GM12874 (cell line): ENCODE results near the gene TUBA8.

Experiments
- TF ChIP-seq, protein P1 (sequence below): IDR thresholded peaks from 2 replicates; pipeline ENCODE4 v1.5.1; 2011; ENCODE audit warnings: low read depth, mild to moderate bottlenecking, control low read depth, low read length, moderate library complexity; ENCODE audit not compliant: insufficient read depth

The TUBA8 gene

DNA sequence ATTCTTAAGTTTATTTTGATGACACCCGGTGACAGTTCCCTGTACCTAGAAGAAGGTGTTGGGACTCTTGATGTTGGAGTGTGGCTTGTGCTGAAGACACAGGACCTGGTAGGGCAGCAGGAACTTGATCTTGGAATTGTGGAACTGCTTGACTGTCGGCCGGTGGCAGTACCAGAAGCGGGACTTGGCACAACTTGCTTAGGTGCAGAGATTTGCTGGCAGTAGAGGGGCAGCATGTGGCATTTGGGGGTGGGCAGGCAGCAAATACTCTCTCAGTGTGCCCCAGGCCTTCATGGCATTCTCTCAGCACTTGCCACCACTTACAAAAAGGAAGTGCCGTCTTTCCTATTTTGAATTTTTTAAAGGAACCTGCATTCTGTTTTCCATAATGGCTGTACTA, 29.2 kb upstream of the TUBA8 start:
- TF ChIP-seq, protein P1, sequence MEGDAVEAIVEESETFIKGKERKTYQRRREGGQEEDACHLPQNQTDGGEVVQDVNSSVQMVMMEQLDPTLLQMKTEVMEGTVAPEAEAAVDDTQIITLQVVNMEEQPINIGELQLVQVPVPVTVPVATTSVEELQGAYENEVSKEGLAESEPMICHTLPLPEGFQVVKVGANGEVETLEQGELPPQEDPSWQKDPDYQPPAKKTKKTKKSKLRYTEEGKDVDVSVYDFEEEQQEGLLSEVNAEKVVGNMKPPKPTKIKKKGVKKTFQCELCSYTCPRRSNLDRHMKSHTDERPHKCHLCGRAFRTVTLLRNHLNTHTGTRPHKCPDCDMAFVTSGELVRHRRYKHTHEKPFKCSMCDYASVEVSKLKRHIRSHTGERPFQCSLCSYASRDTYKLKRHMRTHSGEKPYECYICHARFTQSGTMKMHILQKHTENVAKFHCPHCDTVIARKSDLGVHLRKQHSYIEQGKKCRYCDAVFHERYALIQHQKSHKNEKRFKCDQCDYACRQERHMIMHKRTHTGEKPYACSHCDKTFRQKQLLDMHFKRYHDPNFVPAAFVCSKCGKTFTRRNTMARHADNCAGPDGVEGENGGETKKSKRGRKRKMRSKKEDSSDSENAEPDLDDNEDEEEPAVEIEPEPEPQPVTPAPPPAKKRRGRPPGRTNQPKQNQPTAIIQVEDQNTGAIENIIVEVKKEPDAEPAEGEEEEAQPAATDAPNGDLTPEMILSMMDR, result no peak

GRCh38 chr22:18082467-18082866, 28.1 kb upstream of the TUBA8 start:
- TF ChIP-seq, protein P1, result no peak

- TF ChIP-seq, protein P1, result no peak
These were observed 27.2 kb upstream of the TUBA8 start for GRCh38 chr22:18083406-18083805.

GRCh38 chr22:18085188-18085587, 25.4 kb upstream of the TUBA8 start:
- TF ChIP-seq, protein P1, result no peak

DNA sequence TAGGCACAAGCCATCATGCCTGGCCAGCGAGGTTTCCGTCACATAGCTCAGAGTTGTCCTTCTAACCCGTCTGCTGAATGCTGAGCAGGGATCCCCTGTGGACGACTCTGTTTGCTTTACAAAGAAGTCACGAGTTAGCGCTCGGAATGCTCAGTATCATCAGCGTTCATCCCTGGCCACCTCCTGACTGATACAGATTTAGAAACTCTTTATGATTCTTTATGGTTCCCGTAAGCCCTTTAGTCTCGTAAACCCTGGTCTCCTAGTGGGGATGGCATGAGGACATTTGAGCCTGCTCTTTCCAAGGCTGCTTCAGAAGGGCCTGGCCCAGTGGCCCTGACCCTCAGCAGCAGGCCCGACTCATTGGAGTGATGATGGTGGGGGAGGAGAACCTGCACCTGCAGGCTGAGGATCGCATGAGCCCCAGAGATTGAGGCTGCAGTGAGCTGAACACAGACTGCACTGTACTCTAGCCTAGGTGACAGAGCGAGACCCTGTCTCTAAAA, 23.2 kb upstream of the TUBA8 start:
- TF ChIP-seq, protein P1, result no peak

- TF ChIP-seq, protein P1, result no peak
These were observed 21.6 kb upstream of the TUBA8 start for GRCh38 chr22:18088825-18089568.

DNA sequence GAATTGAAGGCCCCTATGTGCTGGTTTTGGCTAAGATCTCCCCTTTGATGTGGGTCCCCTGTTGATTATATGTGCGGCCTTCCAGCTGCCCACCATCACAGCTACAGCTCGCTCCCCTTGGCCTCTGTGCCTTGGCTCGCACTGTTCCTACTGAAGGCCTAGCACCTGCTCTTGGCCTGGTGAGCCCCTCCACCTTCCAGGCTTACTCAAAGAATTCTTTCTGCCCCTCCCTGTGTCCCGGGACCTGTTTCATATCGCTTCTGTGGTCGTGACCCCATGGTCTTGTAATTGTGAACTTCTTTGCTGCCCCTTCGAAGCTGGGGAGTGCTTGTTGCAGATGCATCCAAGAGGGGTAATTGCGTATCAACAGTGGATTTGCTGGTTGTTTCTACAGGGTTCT, 20.3 kb upstream of the TUBA8 start:
- TF ChIP-seq, protein P1, result no peak
